Islet precursor cell (in vitro differentiated cells): Measurements from ENCODE around the gene C16orf74.

Source experiments
- DNase-seq: peaks from one replicate; pipeline ENCODE4 v3.0.0-alpha.2; 2018

Gene C16orf74

GRCh38 chr16:85746460-85747215 is 4.3 kb downstream of the C16orf74 start:
- peak; percentile 79 for DNase-seq

DNA sequence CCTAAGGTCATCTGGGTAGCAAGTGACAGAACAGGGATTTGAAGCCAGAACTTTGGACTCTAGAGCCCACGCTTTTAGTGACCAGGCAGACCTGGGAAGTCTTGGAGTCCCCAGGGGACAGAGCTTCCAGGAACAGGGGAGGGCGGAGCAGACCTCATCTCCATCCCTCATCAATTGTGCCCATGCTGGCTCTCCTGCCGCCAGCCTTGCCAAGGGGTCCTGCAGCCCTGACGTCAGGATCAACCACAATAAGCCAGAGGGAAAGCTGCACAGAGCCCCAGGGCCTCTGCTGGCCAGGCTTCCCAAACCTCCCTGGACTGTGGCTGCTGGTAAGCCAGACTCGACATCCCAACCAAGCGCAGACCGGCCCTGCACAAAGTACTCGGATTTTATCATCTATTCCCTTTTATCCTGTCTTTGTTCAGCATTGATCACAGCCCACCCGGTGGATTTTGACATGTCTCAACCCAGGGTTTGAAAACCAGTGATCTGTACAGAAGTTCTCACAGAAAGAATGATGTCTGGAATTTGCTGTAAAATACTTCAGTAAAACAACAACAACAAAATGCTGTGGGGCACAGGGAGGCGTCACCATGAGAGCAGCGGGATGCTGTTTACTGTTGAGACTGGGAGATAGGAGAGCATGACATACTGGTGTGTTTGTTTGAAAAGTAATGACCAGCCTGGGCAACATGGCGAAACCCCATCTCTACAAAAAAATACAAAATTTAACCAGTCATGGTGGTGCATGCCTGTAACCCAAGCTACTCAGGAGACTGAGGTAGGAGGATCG is 11.8 kb downstream of the C16orf74 start:
- DNase-seq: no peak

DNA sequence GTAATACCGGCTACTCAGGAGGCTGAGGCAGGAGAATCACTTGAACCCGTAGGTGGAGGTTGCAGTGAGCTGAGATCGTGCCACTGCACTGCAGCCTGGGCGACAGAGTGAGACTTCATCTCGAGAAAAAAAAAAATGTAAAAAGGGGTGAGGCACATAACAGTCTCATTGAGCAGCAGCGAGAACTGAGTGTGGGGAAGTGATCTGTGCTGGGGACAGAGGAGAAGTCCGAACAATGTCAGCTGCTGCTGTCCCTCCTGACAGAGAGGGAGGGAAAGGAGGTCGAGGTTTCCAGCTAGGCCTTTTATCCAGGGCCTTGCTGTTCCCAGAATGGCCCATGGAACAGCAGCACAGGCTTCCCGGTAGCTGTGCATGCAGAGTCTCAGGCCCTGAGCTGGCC is 14.0 kb downstream of the C16orf74 start:
- DNase-seq: no peak

DNA sequence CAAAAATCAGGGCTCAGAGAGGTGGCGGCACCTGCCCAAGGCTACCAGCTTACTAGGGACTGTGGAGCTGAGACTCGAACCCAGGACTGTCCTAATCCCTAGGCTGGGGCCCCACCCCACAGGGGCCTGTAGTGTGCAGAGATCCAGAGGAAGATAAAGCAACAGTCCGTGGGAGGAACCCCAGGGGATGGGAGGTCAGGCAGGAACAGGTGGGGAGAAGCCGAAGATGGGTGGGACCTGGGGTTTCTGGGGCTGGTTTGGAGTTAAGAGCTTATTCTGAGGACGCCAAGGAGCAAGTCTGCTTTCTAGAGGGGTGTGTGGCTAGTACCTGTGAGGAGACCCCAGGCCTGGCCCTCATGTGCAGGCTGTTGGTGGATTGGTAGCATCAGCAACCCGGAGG is 14.9 kb downstream of the C16orf74 start:
- no peak for DNase-seq

DNA sequence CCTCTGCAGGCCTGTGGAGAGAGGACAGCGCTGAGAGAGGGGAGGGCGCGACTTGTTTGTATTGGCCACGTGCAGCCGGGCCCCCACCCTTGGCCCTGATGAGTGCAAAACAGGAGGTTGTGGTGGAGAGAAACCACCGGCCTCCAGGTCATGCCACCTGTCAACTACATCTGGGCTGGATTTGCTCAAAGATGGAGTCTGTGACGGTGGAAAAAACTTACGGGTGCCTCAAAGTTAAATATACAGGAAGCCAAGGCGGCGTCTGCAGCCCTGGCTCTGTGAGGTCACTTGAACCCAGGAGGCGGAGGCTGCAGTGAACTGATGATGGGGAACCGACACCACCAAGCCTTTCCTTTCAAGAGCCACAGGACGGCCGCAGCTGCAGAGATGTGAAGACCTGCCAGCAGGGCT is 15.7 kb downstream of the C16orf74 start:
- no peak for DNase-seq

- DNase-seq: no peak
Observed at GRCh38 chr16:85734311-85735017, 16.4 kb downstream of the C16orf74 start.

DNA sequence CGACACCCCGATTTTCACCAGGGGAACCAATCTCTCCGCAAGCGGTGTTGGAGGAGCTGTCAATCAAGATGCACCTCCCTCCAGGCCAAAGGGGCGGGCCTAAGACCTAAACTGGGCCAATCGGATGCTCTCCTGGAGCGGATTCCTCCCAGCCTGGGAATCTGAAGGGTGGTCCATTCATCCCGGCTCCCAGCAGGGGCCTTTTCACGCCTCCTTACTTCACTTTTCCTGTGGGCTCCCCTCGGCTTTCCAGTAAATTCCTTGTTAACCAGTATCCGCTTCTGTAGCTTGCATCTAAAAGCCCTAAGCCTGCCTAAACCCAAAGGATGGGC is 17.1 kb downstream of the C16orf74 start:
- peak; percentile 81 for DNase-seq

DNA sequence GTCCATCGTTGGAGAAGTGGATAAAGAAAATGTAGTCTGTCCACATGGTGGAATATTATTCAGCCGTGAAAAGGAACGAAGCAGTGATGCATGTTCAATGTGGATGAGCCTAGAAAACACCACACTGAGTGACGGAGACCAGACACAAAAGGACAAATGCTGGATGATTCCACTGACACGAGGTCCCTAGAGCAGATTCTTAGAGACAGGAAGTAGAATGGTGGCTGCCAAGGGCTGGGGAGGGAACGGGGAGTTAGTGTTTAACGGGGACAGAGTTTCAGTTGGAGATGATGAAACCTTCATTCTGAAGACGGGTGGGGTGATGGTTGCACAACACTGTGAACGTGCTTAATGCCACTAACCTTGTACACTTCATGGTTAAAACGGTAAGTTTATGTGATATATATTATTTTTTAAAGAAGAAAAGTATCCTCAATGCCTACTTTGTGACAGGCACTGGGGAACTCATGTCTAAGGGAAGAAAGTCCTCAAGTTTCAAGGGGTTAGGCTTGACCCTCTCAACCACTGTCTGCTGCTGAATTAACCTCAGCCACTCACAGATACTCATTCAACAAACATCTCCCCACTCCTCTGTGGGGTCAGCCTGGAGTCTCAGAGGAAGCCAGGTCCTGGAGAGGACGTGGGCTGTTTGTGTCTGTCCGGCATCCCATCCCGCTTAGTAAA is 17.6 kb downstream of the C16orf74 start:
- no peak for DNase-seq

DNA sequence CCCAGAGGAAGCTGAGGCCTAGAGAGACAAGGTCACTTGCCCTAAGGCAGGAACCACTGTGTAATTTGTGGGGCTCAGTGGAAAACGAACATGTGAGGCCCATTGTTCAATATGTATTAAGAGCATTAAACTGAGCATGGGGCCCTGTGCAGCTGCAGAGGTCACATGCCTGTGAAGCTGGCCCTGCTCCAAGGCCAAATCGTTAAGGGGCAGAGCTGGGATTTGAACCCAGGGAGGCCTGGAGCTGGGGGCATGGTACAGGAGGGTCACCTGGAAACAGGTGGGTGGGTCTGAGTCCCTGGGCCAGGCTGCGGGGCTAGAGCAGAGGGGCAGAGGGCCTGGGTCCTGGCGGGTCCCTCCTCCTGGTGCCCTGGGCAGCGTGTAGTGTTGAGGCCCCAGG is 19.7 kb downstream of the C16orf74 start:
- no peak for DNase-seq

DNA sequence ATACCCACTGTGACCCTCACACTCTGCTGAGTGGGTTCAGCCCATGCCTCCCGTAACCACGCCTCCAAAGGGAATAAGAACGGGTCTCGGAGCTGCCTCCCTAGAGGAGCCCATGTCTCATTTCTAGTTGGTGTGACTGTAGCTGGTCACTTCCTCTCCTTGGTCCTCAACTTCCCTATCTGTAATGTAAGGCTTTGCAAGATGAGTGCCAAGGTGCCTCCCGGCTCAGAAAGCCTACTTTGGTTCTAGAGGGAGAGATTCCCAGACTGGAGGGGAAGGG is 20.8 kb downstream of the C16orf74 start:
- DNase-seq: no peak

DNA sequence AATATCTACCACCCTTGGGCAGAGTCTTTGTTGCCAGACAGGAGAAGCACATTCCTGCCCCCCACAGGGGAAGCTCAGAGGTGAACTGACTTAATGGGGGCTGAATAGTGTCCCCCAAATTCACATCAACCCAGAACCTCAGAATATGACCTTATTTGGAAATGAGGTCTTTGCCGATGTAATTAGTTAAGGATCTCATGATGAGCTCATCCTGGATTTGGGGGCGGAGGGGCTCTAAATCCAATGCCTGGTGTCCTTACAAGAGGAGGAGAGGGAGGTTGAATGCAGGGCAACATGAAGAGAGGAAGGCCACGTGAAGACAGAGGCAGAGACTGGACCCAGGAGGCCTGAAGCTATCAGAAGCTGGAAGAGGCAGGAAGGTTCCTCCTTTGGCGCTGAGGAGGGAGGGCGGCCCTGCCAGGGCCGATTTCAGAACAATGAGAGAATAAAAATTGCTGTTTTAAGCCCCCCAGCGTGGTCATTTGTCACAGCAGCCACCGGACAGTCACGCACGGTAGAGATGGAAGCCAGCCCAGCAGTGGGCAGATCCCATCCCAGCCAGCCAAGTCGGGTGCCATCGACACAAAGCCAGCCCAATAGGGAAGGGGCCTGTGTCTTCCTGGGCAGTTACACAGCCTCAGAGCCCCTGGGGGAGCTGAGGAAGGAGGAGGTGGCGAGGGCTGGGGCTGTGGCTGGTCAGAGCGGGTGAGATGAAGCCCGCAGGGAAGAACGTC is 21.3 kb downstream of the C16orf74 start:
- no peak for DNase-seq

GRCh38 chr16:85728879-85729278 is 22.0 kb downstream of the C16orf74 start:
- DNase-seq: no peak

- DNase-seq: no peak
Observed at GRCh38 chr16:85724936-85725335, 26.0 kb downstream of the C16orf74 start.

DNA sequence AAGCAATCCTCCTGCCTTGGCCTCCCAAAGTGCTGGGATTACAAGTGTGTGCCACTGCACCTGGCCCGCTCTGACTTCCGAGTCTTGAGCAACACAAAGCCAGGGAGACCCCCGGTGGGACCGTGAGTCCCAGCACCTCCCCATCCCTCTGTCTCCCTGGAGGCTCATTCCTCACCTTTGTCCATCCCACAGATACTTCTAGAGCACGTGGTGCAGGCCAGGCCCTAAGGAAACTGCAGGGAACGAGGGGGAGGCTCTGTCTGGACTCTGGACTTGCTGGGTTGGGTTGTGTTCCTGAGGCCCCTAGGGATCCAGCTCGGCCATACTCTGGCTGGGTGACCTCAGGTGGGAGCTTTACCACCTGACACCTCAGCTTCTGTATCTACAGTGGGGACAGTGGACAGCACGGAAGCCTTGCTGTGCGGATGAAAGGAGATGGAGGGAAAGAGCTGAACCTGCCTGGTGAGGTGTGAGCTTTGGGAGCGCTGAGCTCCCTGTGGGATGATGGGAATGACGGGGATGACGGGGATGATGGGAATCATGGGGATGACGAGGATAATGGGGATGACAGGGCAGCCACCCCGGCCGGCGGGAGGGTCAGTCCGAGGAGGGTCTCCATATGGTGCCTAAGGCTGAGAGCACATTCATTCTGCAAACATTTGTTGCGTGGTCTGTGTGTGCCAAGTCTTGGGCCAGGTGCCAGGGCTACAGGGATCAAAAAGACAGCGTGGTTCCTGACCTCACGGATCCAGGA is 26.6 kb downstream of the C16orf74 start:
- no peak for DNase-seq

DNA sequence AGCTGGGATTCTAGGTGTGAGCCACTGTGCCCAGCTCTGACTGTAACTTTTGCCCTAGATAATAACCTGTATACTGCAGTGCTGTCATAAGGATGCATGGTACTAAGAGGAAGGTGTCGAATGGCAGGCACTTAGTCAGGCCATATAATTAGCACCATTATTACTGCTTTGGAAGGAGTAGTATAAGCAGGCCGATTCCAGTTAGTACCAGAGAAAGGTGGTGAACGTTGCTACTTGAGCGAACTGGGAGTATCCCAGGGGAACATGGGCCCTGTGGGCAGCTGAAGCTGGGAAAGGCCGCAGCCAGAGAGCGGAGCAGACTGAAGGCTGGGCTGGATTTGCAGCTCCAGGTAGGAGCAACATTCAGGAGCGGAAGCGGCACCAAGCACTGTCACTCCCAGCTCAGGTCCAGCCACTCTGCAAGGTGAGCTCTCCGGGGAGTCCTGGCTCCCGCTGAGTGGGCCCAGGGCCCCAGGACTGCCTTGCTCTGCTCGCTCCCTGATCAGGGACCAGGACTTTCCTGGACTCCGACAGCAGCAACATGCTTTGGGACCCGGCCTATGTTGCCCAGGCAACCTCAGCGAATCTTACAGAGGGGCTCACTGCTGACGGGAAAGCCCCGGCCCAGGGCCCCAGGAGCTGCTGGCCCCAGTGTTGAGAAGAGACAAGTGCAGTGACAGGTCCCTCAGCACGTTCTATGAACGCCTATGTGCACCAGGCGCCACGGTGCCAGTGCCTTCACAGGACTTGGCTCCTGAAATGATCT is 28.6 kb downstream of the C16orf74 start:
- DNase-seq: no peak

- DNase-seq: peak; percentile 57
Observed at GRCh38 chr16:85720302-85720637, 30.6 kb downstream of the C16orf74 start.

- no peak for DNase-seq
Observed at GRCh38 chr16:85719605-85720301, 31.1 kb downstream of the C16orf74 start.

DNA sequence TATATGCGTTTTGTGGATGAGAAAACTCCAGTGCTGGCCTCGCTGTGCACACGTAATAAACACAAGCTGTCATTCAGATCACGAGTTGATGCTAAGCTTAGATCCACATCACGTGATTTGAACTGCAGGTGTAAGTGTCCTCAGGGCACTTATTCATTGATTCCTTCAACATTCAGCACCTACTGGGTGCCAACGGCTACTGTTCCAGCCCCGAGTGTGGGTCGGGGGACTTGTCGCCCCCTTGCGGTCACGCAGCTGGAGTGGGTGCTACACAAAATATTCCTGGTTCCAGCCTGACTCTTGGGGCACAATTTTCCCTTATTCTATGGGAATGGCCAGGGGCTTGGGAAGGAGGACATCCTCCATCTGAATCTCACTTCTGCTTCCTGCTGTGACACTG is 32.2 kb downstream of the C16orf74 start:
- peak; percentile 59 for DNase-seq

DNA sequence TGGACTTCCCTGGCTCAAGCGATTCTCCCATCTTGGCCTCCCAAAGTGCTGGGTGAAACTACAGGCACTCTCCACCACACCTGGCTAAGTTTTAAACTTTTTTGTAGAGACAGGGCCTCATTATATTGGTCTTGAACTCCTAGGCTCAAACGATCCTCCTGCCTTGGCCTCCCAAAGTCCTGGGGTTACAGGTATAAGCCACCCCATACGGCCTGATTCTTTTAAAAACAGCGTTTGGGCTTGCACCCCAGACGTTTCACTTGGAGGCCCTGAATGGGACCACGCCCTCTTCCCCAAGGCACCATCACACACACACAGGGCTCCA is 32.8 kb downstream of the C16orf74 start:
- DNase-seq: peak; percentile 49

- DNase-seq: peak; percentile 78
Observed at GRCh38 chr16:85717393-85718152, 33.3 kb downstream of the C16orf74 start.
